NK-92 (cell line): ENCODE measurements around the gene FAM83G.
"Not testable (repeated sequence)": the region's sequence is repeated elsewhere in the genome, so short reads cannot be mapped to it uniquely, and the experiment has no call there.

Experiments
- DNase-seq: peaks from one replicate; lab custom pipeline; 2025; ENCODE audit not compliant: unreplicated experiment; lab: John Stamatoyannopoulos, UW

FAM83G gene

DNA sequence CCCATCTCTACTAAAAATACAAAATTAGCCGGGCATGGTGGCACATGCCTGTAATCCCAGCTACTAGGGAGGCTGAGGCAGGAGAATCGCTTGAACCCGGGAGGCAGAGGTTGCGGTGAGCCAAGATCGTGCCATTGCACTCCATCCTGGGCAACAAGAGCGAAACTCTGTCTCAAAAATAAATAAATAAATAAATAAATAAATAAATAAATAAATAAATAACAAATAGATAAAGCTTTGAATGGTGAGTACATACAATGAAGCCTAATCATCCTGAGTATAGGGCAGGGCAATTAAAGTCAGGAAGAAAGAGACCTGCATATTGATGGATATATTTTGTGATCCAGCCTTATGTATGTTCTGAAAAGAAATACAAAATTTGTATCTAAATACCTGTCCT is 48.5 kb downstream of the FAM83G start:
- DNase-seq: not testable (repeated sequence)

GRCh38 chr17:18955009-18955408 is 49.6 kb downstream of the FAM83G start:
- DNase-seq: no peak

DNA sequence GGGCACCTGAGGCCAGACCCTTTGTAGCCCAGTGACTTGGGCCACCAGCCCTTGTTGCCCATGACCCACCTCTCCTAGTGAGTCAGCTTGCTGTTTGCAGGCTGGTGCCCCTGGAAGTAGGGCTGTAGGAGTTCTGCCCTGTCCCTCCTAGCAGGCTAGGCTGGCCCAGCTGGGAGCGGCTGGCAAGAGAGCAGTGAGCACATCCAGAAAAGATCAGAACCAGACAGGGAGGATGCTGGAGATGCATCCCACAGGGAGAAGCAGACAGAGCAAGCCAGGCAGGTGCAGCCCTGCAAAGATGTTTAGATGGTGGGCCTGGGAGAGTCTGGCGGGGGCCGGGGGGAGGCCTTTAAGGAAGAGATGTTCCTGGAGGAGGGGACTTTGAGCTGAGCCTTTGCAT is 50.2 kb downstream of the FAM83G start:
- DNase-seq: no peak

GRCh38 chr17:18953231-18953728 is 51.3 kb downstream of the FAM83G start:
- no peak for DNase-seq

GRCh38 chr17:18951941-18952842 is 52.4 kb downstream of the FAM83G start, which contains the start of gene SLC5A10:
Gene SLC5A10, plus strand, starts transcription at chr17:18952165. Its CDS starts 41 bp downstream, at chr17:18952206.
- no peak for DNase-seq

DNA sequence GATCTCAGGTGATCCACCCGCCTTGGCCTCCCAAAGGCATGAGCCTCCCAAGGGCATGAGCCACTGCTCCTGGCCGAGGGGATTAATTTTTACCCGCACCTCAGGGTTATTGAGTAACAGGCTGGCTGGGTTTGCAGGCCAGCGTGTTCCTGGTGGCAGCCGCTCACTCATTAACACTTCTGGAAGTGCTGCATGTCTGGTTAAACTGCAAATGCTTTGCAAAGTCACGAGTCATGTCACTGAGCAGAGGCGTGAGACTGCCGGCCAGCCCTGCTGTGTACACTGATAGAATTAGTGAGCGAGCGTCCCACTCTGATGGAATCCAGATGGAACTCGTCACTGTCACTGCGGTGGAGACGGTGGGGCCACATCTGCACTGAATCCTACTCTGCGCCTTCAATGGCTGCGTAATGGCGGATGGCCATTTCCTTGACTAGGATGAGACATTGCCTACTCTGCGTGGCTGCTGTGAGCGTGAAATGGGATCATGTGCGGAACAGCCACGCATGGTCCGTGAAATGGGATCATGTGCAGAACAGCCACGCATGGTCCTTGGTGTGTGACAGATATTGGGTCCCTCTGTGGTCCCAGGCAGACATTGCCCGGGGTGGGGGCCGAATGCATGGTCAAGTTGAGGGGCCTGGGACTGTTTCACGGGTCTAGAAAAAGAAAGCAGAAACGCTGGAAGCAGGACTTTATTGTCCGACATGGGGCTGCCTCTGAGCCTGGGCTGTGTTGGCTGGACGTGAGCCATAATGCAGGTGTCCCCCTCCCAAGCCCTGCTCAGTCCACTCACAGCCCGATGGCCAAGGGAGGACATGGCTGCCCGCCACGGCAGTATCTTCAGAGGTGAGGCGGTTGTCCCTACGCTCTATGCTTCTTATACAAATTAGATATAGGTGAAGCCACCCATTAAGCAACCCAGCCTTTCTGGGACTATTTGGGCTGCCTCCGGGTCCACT is 53.3 kb downstream of the FAM83G start:
- DNase-seq: no peak

DNA sequence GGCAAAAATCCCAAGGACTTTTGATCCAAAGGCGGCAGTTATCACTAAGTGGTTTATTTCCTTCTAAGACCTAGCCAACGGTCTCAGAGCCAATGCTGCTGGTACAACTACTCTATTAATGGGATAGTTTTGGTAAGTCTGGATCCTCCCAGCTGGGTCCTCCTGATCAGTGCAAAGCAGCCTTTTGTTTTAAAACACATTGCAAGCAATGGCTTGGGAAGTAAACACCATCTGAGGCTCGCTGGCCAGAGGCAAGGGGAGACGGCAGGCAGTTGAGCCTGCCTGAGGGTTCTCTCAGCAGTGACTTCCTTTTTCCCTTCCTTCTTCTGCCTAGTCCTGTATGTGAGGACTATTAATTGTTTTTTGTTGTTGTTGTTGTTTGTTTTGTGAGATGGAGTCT is 54.2 kb downstream of the FAM83G start:
- no peak for DNase-seq

DNA sequence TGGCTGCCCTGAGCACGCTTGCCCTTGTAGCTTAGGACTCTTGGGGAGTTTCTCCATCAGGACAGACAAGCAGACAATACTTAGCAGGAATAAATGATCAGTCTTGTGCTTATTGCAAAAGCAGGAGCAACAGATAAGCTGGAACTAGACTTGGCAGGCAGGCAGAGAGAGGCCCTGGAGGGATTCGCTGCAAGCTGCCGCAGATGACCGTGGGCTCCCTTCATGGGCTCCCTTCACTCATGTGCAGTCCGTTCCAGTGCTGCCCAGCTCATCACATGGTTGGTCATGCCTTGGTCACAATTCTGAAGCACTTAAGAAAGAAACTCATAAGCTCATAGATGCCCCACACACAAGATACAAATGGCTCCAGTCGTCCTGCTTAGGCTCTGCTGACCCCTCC is 55.0 kb downstream of the FAM83G start:
- DNase-seq: no peak

DNA sequence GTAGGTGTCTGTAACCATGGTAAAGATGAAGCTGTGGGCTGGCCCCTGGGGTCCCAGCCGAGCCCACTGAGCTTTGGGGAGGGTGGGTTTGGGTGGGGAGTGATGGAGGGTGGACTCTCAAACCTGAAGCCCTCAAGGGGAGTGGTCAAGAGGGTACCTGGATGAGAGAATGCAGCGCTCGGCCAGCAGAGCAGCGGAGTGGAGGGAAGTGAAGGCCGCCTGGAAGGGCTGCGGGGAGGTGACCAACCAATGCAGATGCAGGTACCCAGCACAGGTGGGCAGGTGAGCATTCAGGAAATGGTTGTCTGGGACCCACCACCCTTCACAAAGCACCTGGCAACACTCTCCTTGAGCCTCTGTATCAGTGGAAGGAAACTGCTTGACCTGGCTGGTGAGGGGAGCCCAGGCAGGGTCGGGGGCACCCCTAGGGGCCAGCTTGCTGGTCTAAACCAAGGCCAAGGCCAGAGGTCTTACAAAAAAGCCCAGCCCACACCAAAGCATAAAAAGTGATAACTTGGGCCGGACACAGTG is 56.0 kb downstream of the FAM83G start:
- no peak for DNase-seq

GRCh38 chr17:18947866-18948265 is 56.7 kb downstream of the FAM83G start:
- no peak for DNase-seq

GRCh38 chr17:18946536-18946935 is 58.0 kb downstream of the FAM83G start:
- DNase-seq: no peak

DNA sequence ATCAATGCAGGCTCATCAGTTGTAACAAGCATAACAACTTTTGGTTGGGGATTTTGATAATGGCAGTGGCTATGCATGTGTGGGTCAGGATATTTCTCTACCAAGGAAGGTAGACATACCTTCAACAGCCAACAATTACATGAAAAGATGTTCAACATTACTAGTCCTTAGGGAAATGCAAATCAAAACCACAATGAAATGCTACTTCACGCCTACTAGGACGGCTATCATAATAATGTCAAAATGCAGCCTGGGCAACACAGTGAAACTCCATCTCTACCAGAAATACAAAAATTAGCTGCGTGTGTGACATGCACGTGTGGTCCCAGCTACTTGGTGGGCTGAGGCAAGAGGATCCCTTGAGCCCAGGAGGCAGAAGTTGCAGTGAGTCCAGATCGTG is 59.9 kb downstream of the FAM83G start:
- DNase-seq: no peak

DNA sequence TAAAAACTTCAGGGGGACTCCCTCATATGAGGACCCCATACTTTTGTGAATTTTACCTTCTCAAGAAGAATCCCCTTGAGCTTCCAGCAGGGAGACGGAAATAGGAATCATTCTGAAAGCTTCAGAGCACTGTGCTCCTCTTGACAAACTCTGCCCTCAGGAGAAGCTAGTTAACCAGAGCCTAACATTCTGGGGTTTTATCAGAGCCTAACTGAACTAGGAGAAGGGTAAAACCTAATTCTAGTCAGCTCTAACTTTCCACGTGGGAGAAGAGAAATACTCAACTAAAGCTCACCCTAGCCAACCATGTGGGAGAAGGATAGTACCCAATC is 65.9 kb downstream of the FAM83G start:
- DNase-seq: no peak

DNA sequence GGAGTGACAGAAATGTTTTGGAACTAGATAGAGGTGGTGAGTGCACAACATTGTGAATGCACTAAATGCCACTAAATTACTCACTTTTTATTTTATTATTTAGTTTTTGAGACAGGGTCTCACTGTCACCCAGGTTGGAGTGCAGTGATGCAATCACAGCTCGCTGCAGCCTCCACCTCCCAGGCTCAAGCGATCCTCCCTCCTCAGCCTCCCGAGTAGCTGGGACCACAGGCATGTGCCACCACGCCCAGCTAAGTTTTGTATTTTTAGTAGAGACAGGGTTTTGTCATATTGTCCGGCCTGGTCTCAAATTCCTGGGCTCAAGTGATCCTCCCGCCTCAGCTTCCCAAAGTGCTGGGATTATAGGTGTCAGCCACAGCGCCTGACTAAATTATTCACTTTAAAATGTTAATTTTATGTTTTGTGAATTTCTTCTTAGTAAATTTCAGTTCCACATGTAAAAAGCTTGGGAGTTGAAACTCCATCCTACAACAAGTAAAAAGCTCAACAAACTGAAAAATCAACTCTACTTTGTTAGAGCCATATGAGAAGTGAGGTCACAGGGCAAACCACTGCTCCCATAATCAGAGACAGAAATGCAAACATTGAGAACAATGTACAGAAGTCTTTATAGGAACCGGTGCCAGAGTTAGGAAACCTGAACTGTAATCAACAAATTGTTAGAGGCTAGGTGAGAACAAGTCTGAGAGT is 66.4 kb downstream of the FAM83G start:
- no peak for DNase-seq

GRCh38 chr17:18933102-18934058 is 71.2 kb downstream of the FAM83G start:
- no peak for DNase-seq

DNA sequence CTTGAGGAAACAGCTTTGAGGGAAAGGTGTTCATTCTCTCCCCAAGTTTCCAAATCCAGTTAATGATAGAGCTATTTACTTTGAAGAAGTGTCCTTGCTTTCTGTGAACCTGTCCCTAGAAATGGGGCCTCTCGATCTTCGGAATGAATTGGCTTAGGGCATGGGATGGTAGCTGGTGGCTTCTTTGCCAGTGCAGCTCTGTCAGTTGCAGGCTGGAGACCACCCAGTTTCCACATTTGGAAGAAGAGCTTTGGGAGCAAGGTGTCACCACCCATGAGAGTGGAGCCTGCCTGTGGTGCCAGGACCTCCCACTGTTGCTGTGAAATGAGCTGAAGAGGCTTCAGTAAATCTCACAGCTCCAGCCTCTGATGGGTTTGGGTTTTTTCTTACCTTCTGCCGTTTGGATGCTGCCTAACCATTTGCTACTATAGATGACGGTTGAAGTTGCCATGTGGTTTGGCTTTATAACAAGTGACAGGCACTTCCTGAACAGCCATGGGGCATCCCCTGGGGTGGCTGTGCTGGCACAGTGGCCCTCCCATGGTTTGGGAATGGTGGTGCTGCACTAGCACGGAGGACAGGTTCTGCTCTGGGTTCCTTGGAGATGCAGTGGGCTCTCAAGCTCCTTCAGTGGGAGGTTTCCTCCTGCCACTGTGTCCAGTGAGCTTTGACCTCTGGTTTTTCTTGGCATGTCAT is 72.1 kb downstream of the FAM83G start:
- DNase-seq: no peak

DNA sequence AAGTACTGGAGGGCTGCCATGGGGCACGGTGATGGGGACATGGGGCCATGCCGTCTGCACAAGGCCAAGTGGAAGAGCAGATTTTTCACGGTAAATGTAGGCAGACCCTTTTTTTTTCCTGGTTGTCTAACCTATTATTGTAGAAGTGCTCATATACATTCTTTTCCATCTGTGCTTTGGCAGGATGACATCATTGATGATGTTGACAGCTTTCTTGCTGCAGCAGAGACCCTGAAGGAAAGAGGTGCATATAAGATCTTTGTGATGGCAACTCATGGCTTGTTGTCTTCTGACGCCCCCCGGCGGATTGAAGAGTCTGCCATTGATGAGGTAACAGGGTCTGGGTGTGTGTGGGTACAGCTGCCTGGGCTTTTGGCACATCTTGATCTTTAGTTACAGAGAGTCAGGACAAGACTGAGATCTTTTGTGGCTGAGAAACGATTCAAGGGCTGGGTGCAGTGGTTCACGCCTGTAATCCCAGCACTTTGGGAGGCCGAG is 75.9 kb downstream of the FAM83G start:
- no peak for DNase-seq

- DNase-seq: no peak
These were observed 79.4 kb downstream of the FAM83G start for GRCh38 chr17:18925187-18925586.

- DNase-seq: not testable (repeated sequence)
These were observed 82.0 kb downstream of the FAM83G start for GRCh38 chr17:18922596-18922995.
